GM18861 (cell line): ENCODE measurements around the gene XPO5.

ENCODE experiments used
- ATAC-seq: cut with Tn5 transposase; IDR thresholded peaks from one replicate; pipeline ENCODE4 v1.9.1; 2021; ENCODE audit not compliant: unreplicated experiment

XPO5 gene

GRCh38 chr6:43472515-43472914, 103.3 kb downstream of the XPO5 start:
- ATAC-seq = no peak
